Measurements from ENCODE around the gene TPM2.

Gene TPM2

GRCh38 chr9:35718721-35719511, 29.2 kb upstream of the TPM2 start:
- no peak for DNase-seq (ENCODE audit: low spot score)

- DNase-seq (ENCODE audit: low spot score) = no peak
Observed at GRCh38 chr9:35717132-35717870, 27.6 kb upstream of the TPM2 start.

- DNase-seq (ENCODE audit: low spot score) = no peak
Observed at GRCh38 chr9:35716230-35716629, 26.5 kb upstream of the TPM2 start.

GRCh38 chr9:35714579-35715252, 25.0 kb upstream of the TPM2 start:
- DNase-seq (ENCODE audit: low spot score) = no peak

- DNase-seq (ENCODE audit: low spot score) = no peak
Observed at GRCh38 chr9:35714123-35714522, 24.4 kb upstream of the TPM2 start.

GRCh38 chr9:35713578-35713977, 23.9 kb upstream of the TPM2 start:
- DNase-seq (ENCODE audit: low spot score) = no peak

GRCh38 chr9:35712762-35713400, 23.2 kb upstream of the TPM2 start:
- DNase-seq (ENCODE audit: low spot score) = no peak

- no peak for DNase-seq (ENCODE audit: low spot score)
Observed at GRCh38 chr9:35711501-35712428, 22.0 kb upstream of the TPM2 start.

GRCh38 chr9:35710818-35711500, 21.2 kb upstream of the TPM2 start:
- DNase-seq (ENCODE audit: low spot score) = no peak

GRCh38 chr9:35708146-35708545, 18.4 kb upstream of the TPM2 start:
- DNase-seq (ENCODE audit: low spot score) = no peak

- DNase-seq (ENCODE audit: low spot score) = no peak
Observed at GRCh38 chr9:35706951-35707350, 17.2 kb upstream of the TPM2 start.

GRCh38 chr9:35705836-35706430, 16.2 kb upstream of the TPM2 start:
- DNase-seq (ENCODE audit: low spot score) = no peak

GRCh38 chr9:35705372-35705771, 15.6 kb upstream of the TPM2 start:
- no peak for DNase-seq (ENCODE audit: low spot score)

- no peak for DNase-seq (ENCODE audit: low spot score)
Observed at GRCh38 chr9:35703906-35704672, 14.4 kb upstream of the TPM2 start.

GRCh38 chr9:35702696-35703095, 13.0 kb upstream of the TPM2 start:
- no peak for DNase-seq (ENCODE audit: low spot score)

- DNase-seq (ENCODE audit: low spot score) = no peak
Observed at GRCh38 chr9:35700942-35701341, 11.2 kb upstream of the TPM2 start.

- no peak for DNase-seq (ENCODE audit: low spot score)
Observed at GRCh38 chr9:35700031-35700430, 10.3 kb upstream of the TPM2 start.

GRCh38 chr9:35698231-35698630, 8.5 kb upstream of the TPM2 start:
- no peak for DNase-seq (ENCODE audit: low spot score)

- no peak for DNase-seq (ENCODE audit: low spot score)
Observed at GRCh38 chr9:35697486-35697885, 7.8 kb upstream of the TPM2 start.

Measured in iPS-NIHi11 (cell line).